GM21447 (cell line): ENCODE data around the gene SLC25A22.

Experiments
- ATAC-seq: cut with Tn5 transposase; IDR thresholded peaks from one replicate; pipeline ENCODE4 v1.9.1; 2021; ENCODE audit not compliant: unreplicated experiment

SLC25A22 gene

GRCh38 chr11:761526-762108, 36.5 kb downstream of the SLC25A22 start:
- no peak for ATAC-seq

DNA sequence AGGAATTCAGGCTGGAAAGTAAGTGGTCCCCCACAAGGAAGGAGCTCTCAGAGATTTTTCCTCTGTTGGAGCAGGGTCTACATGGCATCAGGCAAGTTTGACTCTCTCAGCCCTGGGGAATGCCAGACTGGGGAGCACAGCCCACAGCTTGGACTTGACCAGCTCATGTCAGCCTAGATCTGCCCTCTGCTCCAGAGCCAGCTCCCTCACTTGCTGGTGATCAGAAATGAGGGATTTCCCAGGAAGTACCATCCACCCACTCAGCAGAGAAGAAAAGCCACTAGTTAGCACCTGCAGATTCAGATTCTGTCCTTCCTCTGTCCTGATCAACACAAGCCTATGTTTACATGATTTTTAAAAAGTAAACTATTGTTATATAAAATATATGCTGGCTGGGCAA, 37.8 kb downstream of the SLC25A22 start:
- ATAC-seq, result no peak

DNA sequence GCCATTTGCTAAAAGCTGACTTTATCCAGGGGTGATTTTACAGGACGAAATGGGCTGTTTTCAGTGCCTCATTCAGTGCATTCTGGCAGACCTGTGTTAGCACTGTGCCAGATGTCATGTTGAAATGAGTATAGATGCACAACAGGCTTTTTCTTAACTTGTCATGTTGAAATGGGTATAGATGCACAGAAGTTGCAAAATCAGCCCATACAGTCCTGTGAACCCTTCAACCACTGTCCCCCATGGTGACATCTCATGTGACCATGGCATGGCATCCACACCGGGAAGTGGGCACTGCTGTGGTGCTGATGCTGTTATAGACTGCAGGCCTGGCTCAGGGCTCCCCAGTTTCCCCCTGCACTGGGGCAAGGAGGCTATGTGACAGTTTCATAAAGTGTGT, 48.4 kb downstream of the SLC25A22 start:
- no peak for ATAC-seq

- no peak for ATAC-seq
These were observed 50.1 kb downstream of the SLC25A22 start for GRCh38 chr11:748007-748359.

DNA sequence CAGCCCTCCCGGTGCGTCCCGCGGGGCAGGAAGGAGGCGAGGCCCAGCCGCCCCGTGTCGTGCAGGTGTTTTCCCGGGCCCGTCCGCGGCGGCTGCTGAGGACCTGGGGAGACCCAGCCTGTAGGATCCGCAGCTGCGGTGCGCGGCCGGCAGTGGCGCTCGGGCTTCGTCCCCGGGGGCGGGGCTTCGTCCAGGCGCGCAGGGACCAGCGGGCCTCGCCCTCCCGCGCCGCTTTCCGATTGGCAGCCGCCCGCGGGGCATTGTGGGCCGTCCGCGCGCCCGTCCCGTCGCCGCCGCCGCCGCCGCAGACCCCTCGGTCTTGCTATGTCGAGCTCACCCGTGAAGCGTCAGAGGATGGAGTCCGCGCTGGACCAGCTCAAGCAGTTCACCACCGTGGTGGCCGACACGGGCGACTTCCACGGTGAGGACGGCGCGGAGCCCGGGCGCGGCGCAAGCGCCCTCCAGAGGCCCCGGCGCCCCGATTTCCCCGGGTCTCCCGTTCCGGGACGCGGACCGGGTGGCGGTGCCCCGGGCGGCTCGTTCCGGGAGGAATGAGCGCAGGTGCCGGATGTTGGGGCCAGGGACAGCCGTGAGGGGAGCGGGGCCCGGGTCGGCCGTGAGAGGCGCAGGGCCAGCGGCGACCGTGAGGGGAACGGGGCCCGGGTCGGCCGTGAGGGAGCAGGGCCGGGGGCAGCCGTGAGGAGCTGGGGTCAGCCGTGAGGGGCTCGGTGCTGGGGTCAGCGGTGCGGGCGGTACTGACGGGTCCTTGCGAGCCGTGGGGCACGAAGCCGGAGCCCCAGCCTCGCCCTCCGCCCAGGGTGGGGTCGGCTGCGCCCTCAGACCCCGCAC, 50.7 kb downstream of the SLC25A22 start, which contains the start of gene TALDO1:
Gene TALDO1, plus strand, starts transcription at position 307 of the 849 bp plus-strand sequence. Its CDS starts 18 bp downstream, at position 325.
- peak; percentile 81 for ATAC-seq

GRCh38 chr11:746289-747157, 51.6 kb downstream of the SLC25A22 start:
- ATAC-seq, result peak; percentile 30

DNA sequence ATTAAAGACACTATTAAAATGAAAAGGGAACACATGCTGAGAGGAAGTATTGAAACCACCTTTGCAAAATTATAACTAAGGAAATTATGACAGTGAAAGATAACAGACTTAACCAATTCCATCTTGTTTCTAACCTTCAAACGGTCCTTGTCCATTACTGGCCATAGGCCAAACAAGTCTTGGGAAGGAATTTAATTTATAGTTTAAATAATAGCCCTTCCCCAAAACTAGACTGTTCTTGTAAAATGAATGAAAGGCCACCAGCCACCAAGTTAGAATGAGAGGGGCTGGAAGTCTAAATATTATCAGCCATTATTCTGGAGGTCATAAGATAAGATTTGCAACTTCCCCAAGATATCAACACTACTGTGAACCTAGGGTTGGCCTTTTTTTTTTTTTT, 52.7 kb downstream of the SLC25A22 start:
- ATAC-seq, result no peak

DNA sequence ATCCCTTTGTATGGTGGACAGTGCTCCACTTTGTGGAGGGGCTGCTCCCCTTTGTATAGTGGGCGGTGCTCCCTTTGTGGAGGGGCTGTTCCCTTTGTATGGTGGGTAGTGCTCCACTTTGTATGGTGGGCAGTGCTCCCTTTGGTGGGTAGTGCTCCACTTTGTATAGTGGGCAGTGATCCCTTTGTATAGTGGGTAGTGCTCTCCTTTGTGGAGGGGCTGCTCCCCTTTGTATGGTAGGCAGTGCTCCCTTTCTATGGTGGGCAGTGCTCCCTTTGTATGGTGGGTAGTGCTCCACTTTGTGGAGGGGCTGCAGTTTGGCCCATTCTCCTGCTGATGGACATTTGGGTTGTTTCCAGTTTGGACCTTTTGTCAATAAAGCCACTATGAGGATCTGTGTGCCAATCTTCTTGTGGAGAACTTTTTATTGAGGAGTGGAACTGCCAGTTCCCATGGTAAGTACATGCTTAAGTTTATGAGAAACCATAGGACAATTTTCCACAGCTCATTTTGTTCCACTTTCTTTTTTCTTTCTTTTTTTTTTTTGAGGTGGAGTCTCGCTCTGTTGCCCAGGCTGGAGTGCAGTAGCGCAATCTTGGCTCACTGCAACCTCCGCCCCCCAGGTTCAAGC, 55.4 kb downstream of the SLC25A22 start:
- ATAC-seq, result no peak

DNA sequence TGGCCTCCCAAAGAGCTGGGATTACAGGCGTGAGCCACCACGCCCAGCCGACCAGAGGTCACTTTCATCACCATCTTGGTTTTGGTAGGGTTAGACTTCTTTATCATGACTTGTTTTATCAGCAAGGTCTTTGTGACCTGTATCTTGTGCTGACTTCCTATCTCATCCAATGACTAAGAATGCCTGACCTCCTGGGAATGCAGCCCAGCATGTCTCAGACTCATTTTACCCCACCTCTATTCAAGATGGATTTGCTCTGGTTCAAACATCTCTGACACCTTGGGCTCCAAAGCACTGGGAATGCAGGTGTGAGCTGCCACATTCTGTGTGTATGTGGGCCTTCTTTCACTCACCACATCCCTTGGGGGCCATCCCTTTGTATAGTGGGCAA, 55.9 kb downstream of the SLC25A22 start:
- ATAC-seq, result no peak
